ENCODE data around the gene SMARCA5.

The SMARCA5 gene

DNA sequence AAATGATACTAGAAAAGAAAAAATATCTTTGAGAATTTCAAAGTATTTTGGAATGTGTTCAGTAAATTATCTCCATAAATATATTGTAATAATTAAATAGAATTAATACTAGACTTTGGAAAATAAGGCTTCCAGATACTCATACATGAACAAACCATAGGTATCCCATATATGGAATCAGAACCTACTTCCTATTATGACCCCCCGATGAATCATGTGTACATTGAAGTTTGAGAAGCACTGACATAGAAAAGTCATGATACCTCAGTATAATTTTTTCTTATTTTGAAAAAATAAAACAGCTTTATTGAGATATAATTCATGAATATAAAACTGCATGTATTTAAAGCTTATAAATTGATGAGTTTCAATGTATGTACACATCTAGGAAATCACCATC is 27.2 kb upstream of the SMARCA5 start:
- no peak for DNase-seq (ENCODE audit: low read depth)
- TF ChIP-seq, protein P1, sequence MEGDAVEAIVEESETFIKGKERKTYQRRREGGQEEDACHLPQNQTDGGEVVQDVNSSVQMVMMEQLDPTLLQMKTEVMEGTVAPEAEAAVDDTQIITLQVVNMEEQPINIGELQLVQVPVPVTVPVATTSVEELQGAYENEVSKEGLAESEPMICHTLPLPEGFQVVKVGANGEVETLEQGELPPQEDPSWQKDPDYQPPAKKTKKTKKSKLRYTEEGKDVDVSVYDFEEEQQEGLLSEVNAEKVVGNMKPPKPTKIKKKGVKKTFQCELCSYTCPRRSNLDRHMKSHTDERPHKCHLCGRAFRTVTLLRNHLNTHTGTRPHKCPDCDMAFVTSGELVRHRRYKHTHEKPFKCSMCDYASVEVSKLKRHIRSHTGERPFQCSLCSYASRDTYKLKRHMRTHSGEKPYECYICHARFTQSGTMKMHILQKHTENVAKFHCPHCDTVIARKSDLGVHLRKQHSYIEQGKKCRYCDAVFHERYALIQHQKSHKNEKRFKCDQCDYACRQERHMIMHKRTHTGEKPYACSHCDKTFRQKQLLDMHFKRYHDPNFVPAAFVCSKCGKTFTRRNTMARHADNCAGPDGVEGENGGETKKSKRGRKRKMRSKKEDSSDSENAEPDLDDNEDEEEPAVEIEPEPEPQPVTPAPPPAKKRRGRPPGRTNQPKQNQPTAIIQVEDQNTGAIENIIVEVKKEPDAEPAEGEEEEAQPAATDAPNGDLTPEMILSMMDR (IDR thresholded peaks at IDR 0.05; ENCODE audit: control insufficient read depth, extremely low read depth, insufficient read depth): no peak

DNA sequence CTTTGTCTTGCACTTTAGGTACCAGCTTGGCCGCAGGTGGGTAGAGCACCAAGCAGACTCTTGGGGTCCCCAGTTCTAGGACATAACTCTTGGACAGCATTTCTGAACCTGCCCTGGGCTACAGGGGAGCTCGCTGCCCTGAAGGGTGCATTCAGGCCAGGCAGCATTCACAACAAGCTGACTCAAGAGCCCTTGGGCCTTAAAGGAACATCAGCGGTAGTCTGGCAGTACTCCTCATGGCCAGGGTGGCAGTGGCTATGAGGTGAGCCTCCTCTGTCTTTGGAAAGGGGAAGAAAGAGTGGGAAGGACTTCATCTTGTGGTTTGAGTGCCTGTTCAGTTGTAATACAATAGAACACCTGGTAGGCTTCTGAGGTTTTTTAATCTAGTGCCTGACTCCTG is 24.8 kb upstream of the SMARCA5 start:
- no peak for DNase-seq (ENCODE audit: low read depth)
- H3K4me3 ChIP-seq (ENCODE audit: low read depth, low read length): no peak overlapping the region
- TF ChIP-seq, protein P1 (IDR thresholded peaks at IDR 0.05; ENCODE audit: control insufficient read depth, extremely low read depth, insufficient read depth): no peak

More for the DNA sequence above, 27.2 kb upstream of the SMARCA5 start:
- no peak overlapping the region for H3K4me3 ChIP-seq (ENCODE audit: low read depth, low read length)

GRCh38 chr4:143489106-143489505 is 24.4 kb upstream of the SMARCA5 start:
- TF ChIP-seq, protein P1 (IDR thresholded peaks at IDR 0.05; ENCODE audit: control insufficient read depth, extremely low read depth, insufficient read depth): no peak
- no peak for DNase-seq (ENCODE audit: low read depth)
- no peak overlapping the region for H3K4me3 ChIP-seq (ENCODE audit: low read depth, low read length)

GRCh38 chr4:143498021-143498420 is 15.5 kb upstream of the SMARCA5 start:
- no peak for DNase-seq (ENCODE audit: low read depth)
- TF ChIP-seq, protein P1 (IDR thresholded peaks at IDR 0.05; ENCODE audit: control insufficient read depth, extremely low read depth, insufficient read depth): no peak
- no peak overlapping the region for H3K4me3 ChIP-seq (ENCODE audit: low read depth, low read length)

DNA sequence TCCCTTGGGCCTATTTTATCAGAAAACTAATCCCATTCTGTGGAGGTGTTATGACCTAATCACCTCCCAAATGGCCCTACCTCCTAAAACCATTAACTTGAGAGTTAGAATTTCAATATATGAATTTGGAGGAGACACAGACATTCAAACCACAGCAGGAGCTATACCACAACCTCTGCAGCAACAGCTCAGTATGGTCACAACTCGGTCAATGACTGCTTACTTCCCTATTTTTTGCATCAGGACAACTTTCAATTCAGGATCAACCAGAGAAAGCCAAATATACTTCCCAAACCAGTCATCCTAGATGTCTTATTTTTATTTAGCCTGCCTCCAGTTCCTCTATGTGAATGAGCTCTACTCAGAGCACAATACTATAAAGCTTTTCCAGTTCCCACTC is 11.3 kb upstream of the SMARCA5 start:
- H3K4me3 ChIP-seq (ENCODE audit: low read depth, low read length): no peak overlapping the region
- TF ChIP-seq, protein P1 (IDR thresholded peaks at IDR 0.05; ENCODE audit: control insufficient read depth, extremely low read depth, insufficient read depth): no peak
- no peak for DNase-seq (ENCODE audit: low read depth)

DNA sequence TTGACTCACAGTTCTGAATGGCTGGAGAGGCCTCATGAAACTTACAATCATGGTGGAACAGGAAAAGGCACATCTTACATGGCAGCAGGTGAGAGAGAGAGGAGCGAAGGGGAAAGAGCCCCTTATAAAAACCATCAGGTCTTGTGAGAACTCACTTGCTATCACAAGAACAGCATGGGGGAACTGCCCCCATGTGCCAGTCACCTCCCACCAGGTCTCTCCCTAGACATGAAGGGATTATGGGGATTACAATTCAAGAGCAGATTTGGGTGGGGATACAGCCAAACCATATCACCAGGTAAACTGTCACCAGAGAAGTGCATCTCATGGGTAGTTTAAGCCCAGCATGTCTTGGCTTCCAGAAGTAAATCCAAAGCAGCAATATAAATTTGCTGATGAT is 7.5 kb upstream of the SMARCA5 start:
- TF ChIP-seq, protein P1 (IDR thresholded peaks at IDR 0.05; ENCODE audit: control insufficient read depth, extremely low read depth, insufficient read depth): no peak
- H3K4me3 ChIP-seq (ENCODE audit: low read depth, low read length): no peak overlapping the region
- DNase-seq (ENCODE audit: low read depth): no peak

DNA sequence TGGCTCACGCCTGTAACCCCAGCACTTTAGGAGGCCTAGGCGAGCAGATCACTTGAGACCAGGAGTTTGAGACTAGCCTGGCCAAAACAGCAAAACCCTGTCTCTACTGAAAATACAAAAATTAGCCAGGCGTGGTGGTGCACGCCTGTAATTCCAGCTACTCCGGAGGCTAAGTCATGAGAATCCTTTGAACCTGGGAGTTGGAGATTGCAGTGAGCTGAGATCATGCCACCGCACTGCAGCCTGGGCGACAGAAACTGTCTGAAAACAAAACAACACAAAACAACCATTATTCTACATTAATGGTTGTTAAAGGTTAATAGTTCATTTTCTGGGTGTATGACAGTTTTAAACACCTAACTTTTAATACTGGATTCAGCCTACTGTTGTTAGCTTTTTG is 1.6 kb upstream of the SMARCA5 start:
- TF ChIP-seq, protein P1 (IDR thresholded peaks at IDR 0.05; ENCODE audit: control insufficient read depth, extremely low read depth, insufficient read depth): no peak
- no peak for DNase-seq (ENCODE audit: low read depth)
- no peak overlapping the region for H3K4me3 ChIP-seq (ENCODE audit: low read depth, low read length)

Data from LNCaP clone FGC (cell line).